HG03159 (cell line): ENCODE data around the gene TNK2.
"Not testable (repeated sequence)": the region's sequence is repeated elsewhere in the genome, so short reads cannot be mapped to it uniquely, and the experiment has no call there.

Experiments used
- ATAC-seq: cut with Tn5 transposase; IDR thresholded peaks from one replicate; pipeline ENCODE4 v1.9.1; 2021; ENCODE audit warnings: mild to moderate bottlenecking, moderate library complexity; ENCODE audit not compliant: unreplicated experiment

TNK2 gene

DNA sequence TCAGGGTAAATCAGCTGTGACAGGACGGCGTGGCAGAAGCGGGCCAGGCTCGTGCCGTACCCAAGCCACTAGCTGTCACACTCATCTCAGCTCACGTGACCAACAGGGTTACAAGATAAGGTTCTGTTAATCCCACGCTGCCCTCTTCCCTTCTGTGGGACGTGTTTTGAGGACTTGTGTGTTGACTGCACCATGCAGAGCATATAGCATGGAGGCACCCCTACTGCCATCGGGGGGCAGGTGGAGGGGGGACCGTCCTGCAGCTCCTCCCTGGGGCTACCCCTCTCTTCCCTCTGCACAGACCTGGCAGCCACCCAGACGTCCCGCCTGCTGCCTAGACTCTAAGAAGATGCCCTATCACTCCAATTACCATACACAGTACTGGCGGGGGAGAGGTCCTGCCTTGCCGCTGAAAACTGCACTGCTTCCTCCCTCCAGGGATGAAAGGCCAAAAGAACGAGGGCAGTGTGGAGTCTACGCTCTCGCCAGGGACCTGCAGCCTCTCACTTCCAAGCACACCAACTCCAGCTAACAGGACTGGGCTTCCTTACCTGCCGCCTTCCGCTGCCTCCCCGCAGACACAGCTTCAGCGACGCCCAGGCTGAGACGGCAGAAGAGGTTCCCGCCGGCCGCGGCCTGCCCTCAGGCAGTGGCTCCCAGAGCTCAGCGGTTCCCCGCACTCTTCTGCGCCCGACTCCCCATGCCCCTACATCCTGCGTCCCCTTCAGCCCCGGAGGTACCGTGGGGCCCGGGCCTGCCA, at the start of gene TNK2:
Gene TNK2 (minus strand): TSS at position 618 of the 760 bp plus-strand sequence. CDS start 19,963 bp downstream, outside the sequence.
- ATAC-seq: peak; percentile 33

DNA sequence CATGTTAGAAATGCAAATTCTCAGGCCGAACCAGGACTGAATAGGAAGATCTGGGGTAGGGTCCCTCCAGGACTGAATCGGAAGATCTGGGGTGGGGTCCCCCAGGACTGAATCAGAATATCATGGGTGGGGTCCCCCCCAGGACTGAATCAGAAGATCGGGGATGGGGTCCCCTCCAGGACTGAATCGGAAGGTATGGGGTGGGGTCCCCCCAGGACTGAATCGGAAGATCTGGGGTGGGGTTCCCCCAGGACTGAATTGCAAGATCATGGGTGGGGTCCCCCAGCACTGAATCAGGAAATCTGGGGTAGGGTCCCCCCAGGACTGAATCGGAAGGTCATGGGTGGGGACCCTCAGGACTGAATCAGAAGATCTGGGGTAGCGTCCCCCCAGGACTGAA, 48.2 kb upstream of the TNK2 start:
- ATAC-seq: no peak

GRCh38 chr3:195955416-195955841, 47.1 kb upstream of the TNK2 start:
- ATAC-seq: not testable (repeated sequence)

GRCh38 chr3:195954752-195955119, 46.4 kb upstream of the TNK2 start:
- ATAC-seq: peak; percentile 42

DNA sequence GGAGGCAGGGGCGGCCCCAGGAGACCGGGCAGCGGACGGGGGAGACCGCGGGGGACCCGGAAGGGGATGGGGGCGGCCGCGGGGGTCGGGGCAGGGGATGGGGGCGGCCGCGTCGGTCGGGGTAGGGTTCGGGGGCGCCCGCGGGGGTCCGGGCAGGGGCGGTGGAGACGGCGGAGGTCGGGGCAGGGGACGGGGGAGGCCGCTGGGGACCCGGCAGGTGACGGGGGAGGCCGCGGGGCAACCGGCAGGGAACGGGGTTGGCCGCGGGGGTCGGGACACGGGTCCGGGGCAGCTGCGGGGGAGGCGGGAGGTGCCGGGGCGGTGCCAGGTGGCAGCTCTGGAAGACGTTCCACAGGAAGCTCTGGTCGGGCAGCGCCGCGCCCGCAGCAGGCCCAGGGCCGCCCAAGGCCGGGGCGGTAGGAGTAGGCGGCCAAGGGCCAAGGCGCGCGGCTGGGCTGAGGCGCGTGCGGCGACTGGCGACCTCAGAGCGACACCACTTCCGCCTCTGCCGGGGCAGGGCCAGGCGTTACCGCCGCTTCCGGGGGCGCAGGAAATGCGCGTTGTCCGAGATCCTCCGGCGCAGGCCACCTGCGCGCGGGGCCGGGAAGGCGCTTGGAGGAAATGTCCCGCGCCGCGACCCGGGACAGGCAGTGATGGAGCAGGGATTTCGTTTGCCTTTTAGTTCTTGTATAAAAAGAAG, 45.9 kb upstream of the TNK2 start:
- peak; percentile 95 for ATAC-seq

- not testable (repeated sequence) for ATAC-seq
These were observed 44.2 kb upstream of the TNK2 start for GRCh38 chr3:195952590-195952989.

- ATAC-seq: not testable (repeated sequence)
These were observed 43.3 kb upstream of the TNK2 start for GRCh38 chr3:195951443-195952177.

- not testable (repeated sequence) for ATAC-seq
These were observed 42.4 kb upstream of the TNK2 start for GRCh38 chr3:195950731-195951130.

- not testable (repeated sequence) for ATAC-seq
These were observed 41.8 kb upstream of the TNK2 start for GRCh38 chr3:195950164-195950563.

DNA sequence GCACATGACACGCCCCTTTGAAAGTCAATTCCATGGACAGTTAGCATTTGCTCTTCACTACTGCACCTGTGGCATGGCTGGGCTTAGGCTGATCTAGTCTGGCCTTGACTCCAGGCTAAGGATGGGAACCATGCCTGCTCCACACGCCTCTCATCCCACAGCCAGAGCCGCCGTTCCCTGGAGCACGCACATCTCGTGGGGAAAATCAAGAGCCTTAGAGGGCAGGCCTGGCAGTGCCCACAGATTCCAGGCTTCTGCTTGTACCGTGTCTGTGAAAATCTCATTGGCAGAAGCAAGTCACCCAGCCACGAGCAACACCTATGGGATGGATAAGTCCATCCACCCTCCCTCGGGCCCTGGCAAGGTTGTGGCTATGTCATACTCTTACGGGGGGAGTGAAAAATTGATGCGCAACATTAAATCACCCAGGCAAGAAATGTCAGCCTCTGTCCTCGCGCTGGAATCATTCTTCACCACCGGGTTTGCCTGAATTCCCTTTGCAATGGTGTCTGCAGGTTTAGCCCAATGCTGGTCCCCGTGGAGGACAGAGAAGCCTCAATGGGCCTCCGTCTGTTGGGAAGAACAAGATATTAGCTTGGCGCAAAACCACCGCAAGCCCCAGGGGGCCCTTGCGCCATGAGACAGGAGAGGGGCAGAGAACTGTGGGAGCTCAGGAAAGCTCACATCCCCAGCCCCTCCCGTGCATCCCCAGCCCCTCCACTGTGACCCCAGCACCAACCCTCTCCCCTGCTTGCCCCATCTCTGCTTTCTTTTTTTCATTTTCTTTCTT, 38.8 kb upstream of the TNK2 start:
- not testable (repeated sequence) for ATAC-seq

DNA sequence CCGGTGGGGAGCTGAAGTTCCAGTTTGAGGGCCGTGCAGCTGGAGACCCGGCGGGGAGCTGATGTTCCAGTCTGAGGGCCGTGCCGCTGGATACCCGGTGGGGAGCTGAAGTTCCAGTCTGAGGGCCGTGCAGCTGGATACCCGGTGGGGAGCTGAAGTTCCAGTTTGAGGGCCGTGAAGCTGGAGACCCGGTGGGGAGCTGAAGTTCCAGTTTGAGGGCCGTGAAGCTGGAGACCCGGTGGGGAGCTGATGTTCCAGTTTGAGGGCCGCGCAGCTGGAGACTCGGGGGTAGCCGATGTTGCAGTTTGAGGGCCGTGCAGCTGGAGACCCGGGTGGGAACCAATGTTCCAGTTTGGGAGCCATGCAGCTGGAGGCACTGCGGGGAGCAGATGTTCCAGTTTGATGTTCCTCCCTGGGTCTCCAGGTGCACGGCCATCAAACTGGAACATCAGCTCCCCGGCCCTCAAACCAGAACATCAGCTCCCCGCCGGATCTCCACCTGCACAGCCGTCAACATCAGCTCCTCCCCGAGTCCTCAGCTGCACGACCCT, 33.0 kb upstream of the TNK2 start:
- not testable (repeated sequence) for ATAC-seq

- ATAC-seq: not testable (repeated sequence)
These were observed 32.5 kb upstream of the TNK2 start for GRCh38 chr3:195940806-195941205.

DNA sequence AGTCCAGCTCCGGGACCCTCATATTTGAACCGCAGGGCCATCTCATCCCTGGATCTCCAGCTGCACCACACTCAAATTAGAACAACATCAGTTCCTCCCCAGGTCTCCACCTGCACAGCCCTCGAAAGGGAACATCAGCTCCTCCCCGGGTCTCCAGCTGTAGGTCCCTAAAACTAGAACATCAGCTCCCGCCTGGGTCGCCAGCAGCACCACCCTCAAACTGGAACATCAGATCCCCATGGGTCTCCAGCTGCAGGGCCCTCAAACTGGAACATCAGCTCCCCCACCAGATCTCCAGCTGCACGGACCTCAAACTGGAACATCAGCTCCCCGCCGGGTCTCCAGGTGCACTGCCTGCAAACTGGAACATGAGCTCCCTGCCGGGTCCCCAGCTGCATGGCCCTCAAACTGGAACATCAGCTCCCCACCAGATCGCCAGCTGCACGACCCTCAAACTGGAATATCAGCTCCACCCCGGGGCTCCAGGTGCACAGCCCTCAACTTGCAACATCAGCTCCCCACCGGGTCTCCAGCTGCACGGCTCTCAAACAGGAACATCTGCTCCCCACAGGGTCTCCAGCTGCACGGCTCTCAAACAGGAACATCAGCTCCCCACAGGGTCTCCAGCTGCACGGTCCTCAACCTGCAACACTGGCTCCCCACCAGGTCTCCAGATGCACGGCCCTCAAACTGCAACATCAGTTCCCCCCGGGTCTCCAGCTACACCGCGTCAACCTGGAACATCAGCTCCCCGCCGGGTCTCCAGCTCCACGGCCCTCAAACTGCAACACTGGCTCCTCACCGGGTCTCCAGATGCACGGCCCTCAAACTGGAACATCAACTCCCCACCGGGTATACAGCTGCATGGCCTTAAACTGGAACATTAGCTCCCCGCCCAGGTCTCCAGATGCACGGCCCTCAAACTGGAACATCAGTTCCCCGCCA, 31.4 kb upstream of the TNK2 start:
- ATAC-seq: not testable (repeated sequence)

DNA sequence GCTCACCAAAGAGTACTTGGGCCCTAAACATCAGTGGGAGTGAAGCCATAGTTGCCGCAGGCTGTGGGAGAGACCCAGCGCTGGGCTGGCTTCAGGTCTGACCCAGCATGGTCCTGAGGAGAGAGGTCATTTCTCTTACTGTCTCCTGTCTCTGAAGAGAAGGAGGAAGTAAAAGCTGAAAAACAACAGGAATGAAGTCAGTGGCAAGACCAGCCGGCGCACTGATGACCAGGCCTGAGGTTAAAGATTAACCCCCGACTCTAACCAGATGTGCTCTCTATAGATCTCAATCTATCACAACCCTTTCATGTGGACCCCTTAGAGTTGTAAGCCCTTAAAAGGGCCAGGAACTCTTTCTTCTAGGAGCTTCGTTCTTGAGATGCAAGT, 24.7 kb upstream of the TNK2 start:
- ATAC-seq: not testable (repeated sequence)

- no peak for ATAC-seq
These were observed 24.2 kb upstream of the TNK2 start for GRCh38 chr3:195932418-195933043.

GRCh38 chr3:195931582-195932273, 23.4 kb upstream of the TNK2 start:
- no peak for ATAC-seq

- no peak for ATAC-seq
These were observed 21.1 kb upstream of the TNK2 start for GRCh38 chr3:195929452-195929851.

- no peak for ATAC-seq
These were observed 13.0 kb upstream of the TNK2 start for GRCh38 chr3:195921334-195921791.
